ENCODE data around the gene COX6B2. TPM values are rescaled to one million over a fixed set of nuclear protein-coding genes. Genes with fewer than 3 reads are reported as not detected.

The COX6B2 gene
- total RNA-seq, 1 donor = not detected

- TF ChIP-seq CTCF (IDR thresholded peaks at IDR 0.05; ENCODE audit: insufficient read depth, low read length) = no peak
- no peak for DNase-seq (ENCODE audit: low read depth)
- H3K4me3 ChIP-seq (ENCODE audit: low read depth, low read length) = no peak overlapping the region
Observed at GRCh38 chr19:55358493-55358892, 4.0 kb upstream of the COX6B2 start.

GRCh38 chr19:55355213-55355821 lies 798 bp upstream of the COX6B2 start:
- H3K4me3 ChIP-seq (ENCODE audit: low read depth, low read length) = no peak overlapping the region
- TF ChIP-seq CTCF (IDR thresholded peaks at IDR 0.05; ENCODE audit: insufficient read depth, low read length) = no peak
- DNase-seq (ENCODE audit: low read depth) = no peak

- no peak for TF ChIP-seq CTCF (IDR thresholded peaks at IDR 0.05; ENCODE audit: insufficient read depth, low read length)
- DNase-seq (ENCODE audit: low read depth) = peak; percentile 39
- peak overlapping the region; percentile 60 for H3K4me3 ChIP-seq (ENCODE audit: low read depth, low read length)
Observed at GRCh38 chr19:55353803-55354697, 469 bp downstream of the COX6B2 start.

- no peak for TF ChIP-seq CTCF (IDR thresholded peaks at IDR 0.05; ENCODE audit: insufficient read depth, low read length)
- peak overlapping the region; percentile 60 for H3K4me3 ChIP-seq (ENCODE audit: low read depth, low read length)
- DNase-seq (ENCODE audit: low read depth) = no peak
Observed at GRCh38 chr19:55353356-55353802, 1.1 kb downstream of the COX6B2 start.

GRCh38 chr19:55352549-55353145 lies 1.9 kb downstream of the COX6B2 start:
- H3K4me3 ChIP-seq (ENCODE audit: low read depth, low read length) = no peak overlapping the region
- TF ChIP-seq CTCF (IDR thresholded peaks at IDR 0.05; ENCODE audit: insufficient read depth, low read length) = no peak
- no peak for DNase-seq (ENCODE audit: low read depth)

GRCh38 chr19:55352040-55352439 lies 2.5 kb downstream of the COX6B2 start:
- DNase-seq (ENCODE audit: low read depth) = no peak
- no peak for TF ChIP-seq CTCF (IDR thresholded peaks at IDR 0.05; ENCODE audit: insufficient read depth, low read length)
- H3K4me3 ChIP-seq (ENCODE audit: low read depth, low read length) = no peak overlapping the region

Data from fibroblast of the aortic adventitia (primary cell).